Mucosa of gallbladder (tissue), 1 donor: ENCODE data around the gene TSFM. TPM values are rescaled to one million over a fixed set of nuclear protein-coding genes. Genes with fewer than 3 reads are reported as not detected.

Experiments
- DNase-seq: peaks from one replicate; pipeline ENCODE4 v3.0.0-alpha.2; 2020; ENCODE audit warnings: low spot score
- total RNA-seq: library from RNA; stranded (reverse); gene quantifications from one replicate; pipeline ENCODE4 v1.2.1, GENCODE V29; 2021
- donor health status: DM: no; HTN: no; CAD: no.

Gene TSFM
- 29.3 TPM for total RNA-seq

- DNase-seq = peak; percentile 97
Measured at GRCh38 chr12:57782608-57783465, at the start of gene TSFM. Gene TSFM, plus strand, starts transcription at chr12:57782787. Its CDS starts 15 bp downstream, at chr12:57782802.

- no peak for DNase-seq
Measured at GRCh38 chr12:57733928-57734327, 48.7 kb upstream of the TSFM start.

- DNase-seq = no peak
Measured at GRCh38 chr12:57734591-57734990, 48.0 kb upstream of the TSFM start.

- DNase-seq = no peak
Measured at GRCh38 chr12:57735198-57735855, 47.3 kb upstream of the TSFM start.

GRCh38 chr12:57735952-57736740 lies 46.4 kb upstream of the TSFM start:
- no peak for DNase-seq

- no peak for DNase-seq
Measured at GRCh38 chr12:57736741-57737466, 45.7 kb upstream of the TSFM start.

DNA sequence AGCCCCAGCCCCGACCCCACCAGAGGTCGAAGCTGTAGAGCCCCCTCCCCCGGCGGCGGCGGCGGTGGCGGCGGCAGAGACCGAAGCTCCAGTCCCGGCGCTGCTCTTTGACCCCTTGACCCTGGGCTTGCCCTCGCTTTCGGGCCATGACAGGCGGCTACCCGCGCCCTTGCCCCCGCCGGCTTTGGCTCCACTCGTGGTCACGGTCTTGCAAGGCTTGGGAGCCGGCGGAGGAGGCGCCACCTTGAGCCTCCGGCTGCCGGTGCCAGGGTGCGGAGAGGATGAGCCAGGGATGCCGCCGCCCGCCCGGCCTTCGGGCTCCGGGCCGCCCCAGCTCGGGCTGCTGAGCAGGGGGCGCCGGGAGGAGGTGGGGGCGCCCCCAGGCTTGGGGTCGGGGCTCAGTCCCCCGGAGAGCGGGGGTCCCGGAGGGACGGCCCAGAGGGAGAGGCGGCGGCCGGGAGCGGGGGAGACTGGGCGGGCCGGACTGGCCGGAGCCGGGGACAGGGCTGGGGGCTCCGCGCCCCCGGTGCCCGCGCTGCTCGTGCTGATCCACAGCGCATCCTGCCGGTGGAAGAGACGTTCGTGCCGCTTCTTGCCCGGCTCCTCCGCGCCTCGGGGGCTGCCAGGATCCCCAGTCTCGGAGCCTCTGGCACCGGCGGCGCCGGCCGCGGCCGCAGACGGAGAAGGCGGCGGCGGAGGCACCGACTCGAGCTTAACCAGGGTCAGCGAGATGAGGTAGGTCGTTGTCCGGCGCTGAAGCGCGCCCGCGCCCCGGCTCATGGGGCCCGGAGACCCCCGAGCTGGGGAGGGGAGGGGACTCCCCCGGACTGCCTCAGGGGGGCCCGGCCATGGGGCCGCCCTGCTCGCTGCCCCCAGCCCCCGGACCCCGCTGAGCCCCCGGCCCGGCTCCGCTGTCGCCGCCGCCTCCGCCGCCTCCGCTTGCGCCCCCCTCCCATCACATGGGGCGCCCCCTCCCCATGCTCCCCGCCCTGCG lies 44.8 kb upstream of the TSFM start:
- DNase-seq = no peak

DNA sequence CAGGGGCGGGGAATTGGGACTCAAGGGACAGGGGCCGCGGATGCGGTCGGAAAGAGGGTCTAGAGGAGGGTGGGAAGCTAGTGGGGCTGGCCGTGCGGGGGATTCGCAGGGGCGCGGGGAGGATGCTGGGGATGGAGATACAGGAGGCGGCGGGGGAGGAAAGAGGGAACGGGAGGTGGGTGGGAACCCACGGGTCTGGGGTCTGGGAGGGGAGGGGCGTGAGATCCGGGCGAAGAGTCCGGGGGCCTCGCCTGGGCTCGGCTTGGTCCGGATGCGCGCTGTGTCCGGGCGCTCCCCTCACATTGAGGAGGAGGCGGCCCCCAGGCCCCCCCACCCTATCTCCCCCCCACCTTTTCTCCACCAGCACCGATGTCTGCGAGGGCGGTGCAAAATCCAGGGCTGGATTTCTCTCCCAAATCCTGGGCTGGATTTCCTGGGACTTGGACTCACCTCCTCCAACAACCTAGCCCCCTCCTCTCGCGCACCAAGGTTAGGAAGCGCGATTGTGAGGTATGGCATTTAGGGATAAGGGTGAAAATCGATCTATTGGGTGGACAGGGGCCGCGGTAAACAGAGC lies 43.8 kb upstream of the TSFM start, which contains the start of gene AGAP2:
AGAP2 (minus strand) TSS at position 82 of the 577 bp plus-strand sequence. CDS start 496 bp downstream, outside the sequence.
- no peak for DNase-seq

GRCh38 chr12:57739387-57739786 lies 43.2 kb upstream of the TSFM start:
- DNase-seq = no peak

DNA sequence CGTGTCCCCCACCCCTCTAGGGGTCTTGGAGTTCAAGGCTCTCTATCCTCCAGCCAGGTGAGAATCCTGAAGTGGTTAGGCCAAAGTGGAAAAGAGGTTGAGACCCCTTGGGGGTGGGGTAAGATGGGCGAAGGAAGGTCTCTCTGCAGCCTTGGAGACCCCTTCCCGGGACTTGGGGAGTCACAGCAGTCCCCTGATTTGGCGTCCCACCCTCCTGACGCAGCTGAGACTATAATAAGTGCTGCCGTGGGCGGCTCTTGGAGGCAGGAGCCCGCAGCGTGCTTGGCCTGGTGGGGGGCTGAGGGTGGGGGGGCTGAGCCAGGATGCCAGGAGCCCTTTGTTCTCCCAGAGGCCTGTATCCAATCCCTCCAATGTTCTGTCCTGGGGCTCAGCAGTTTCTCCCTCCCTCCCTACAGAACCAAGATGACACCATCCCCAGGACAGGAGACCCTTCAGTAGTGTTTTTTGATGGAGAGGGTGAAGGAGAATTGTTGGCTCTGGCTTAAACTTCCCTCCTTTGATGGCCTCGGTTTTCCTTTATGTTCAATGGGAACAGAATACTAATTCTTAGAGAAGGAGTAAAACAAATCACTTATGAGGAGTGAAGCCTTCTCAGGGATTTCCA lies 42.6 kb upstream of the TSFM start:
- no peak for DNase-seq

DNA sequence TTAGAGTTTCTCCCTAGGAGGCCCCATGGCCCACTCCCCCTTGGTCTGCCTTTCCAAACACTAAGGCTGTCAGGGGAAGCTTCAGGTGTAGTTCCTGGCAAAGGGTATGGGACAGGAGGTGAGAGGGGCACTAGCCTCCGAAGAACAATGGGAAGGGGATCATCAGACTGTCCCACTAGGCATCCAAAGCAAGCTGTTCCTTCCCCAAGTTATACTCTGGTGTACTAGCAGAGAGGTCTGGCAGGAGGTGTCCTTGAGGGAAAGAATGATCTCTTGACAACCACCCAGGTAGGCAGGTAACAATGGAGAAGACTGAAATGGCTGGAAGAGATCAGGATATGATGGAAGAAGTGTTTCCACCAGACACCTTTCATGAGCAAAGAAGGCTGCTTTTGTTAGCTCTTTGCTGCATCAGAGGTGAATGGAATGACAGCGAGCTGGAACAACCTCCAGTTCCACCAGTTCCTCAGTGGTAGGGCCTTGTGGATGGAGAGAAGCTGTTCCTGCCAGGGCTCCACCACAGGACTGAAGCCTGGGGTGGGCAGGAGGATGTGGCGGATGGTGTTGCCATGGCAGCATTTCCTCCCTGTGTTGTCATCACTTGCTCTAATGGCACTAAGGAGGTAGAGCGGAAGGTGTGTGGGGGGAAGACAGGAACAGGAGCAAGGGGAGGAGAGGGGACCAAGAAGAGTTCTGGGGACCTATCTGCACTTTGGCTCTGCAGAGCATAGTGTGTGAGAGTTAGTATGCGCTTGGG lies 41.8 kb upstream of the TSFM start:
- DNase-seq = no peak

DNA sequence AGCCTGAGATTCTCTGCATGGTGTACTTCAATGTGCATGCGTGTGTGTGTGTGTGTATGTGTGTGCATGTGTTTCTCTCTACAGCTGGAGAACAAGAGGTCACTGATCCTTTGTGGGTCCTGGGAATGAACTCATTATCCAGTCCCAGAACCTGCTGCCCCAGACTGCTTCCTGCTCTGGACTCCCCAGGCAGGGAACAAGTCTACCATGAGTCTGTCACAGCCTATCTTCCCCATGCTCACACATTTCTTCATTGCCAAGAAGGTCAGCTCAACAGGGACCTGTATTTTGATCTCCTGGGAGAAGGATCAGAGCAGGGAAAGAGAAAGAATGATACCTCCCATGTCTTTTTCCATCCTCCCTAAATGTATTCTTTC lies 41.2 kb upstream of the TSFM start:
- no peak for DNase-seq

- DNase-seq = no peak
Measured at GRCh38 chr12:57741844-57742738, 40.5 kb upstream of the TSFM start.

DNA sequence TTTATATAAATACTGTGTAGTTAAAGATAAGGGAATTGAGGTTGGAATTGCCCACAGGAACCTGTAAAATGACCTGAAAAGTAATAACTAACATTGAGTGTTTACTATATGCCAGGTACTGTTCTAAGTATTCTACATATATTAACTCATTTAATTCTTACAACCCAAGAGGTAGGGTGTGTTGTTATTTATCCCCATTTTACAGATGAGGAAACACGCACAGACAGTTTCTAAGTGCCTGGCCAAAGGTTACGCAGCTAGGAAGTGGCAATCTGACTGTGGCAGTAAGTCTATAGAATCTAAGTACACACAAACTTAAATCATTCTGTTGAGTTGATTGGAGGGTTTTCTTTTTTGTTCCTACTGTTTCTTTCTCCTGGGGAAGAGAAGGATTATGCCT lies 38.8 kb upstream of the TSFM start:
- DNase-seq = no peak

DNA sequence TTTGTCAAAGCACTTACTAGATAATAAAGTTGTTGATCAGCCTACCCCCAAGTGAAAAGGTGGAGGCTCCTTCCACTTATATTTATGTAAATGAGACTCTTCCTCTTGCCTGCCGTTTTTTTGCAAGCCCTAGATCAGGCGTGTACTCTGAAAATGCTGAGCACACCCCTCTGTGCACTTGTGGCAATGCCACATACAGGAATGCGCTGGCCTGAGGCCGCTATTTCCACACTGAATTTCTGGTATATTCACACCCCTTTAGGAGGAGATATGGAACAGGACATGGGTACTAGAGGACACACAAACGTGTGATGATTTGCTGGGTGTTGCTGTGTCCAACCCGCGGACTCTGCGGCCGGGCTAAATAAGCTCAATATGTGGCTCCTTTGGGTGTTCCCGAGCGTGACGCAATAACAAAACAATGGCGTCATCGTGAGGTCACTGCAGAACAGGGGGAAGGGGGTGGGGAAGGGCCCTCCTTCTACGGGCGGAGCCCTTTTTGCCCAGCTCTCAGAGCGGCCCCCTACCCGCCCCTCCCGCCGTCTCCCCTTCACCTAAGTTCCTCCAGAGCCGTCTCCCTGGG lies 38.3 kb upstream of the TSFM start:
- DNase-seq = peak; percentile 61

GRCh38 chr12:57744777-57745484 lies 37.7 kb upstream of the TSFM start, which contains the start of gene TSPAN31:
Gene TSPAN31, plus strand, starts transcription at chr12:57745039. Its CDS starts 116 bp downstream, at chr12:57745155.
- peak; percentile 97 for DNase-seq

DNA sequence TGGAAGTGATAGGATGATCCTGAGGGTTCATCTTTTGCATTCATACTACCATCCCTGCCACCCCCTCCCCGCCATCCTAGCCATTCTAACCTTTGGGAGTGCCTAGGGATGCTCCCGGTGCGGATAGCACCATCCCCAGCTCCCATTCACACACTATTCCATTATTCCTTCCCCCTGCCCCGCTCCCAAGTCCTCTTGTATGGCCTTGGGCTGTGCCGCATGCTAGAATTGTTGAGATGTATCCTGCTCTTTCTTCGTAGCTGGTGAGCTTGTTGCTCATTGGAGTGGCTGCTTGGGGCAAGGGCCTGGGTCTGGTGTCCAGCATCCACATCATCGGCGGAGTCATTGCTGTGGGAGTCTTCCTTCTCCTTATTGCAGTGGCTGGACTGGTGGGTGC lies 37.1 kb upstream of the TSFM start:
- DNase-seq = no peak
